ENCODE data around the gene USP22.

DNA sequence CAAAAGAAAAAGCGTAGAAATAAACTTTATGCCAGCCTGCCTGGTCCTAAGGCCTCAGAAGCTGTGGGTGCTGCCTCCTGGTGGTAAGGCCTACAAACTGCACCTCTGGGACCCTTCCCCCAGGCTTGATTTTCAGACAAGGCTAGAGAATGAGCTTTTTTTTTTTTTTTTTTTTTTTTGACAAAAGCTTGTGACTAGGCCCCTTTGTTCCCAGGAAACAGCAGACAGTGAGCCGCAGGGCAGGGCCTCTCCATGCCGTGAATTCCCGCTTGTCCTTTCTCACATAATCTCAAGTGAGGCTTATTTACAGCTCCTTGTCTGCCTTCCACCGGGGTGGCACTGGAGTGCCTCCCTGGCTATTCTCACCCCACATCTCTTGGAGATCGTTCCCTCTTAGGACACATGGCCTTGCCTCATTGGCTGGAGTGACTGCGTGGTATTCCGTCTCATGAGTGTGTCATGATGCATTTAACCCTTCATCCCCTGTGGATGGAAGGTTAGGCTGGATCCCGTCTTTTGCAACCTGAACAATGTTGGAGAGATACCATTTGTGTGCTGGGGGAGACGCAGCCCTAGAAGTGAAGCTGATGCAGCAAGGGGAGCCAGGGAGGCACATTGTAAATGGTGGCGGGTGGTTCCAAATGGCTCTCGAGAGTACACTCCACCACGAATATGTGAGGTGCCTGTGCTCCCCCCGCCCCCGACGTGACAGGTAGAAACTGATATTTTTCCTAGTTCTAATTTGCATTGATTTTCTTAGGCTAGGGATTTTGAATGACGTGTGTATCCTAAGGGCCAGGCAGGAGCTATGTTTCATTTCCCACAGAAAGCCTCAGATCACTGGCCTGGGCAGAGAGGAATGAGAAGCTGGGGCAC is 49.6 kb downstream of the USP22 start:
- TF ChIP-seq, protein P1, sequence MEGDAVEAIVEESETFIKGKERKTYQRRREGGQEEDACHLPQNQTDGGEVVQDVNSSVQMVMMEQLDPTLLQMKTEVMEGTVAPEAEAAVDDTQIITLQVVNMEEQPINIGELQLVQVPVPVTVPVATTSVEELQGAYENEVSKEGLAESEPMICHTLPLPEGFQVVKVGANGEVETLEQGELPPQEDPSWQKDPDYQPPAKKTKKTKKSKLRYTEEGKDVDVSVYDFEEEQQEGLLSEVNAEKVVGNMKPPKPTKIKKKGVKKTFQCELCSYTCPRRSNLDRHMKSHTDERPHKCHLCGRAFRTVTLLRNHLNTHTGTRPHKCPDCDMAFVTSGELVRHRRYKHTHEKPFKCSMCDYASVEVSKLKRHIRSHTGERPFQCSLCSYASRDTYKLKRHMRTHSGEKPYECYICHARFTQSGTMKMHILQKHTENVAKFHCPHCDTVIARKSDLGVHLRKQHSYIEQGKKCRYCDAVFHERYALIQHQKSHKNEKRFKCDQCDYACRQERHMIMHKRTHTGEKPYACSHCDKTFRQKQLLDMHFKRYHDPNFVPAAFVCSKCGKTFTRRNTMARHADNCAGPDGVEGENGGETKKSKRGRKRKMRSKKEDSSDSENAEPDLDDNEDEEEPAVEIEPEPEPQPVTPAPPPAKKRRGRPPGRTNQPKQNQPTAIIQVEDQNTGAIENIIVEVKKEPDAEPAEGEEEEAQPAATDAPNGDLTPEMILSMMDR (IDR thresholded peaks at IDR 0.05 in 4 of 5, conservative IDR thresholded peaks at IDR 0.05 in 1 of 5), result peak; percentile 81 to 88 (median 88)
- no peak for TF ChIP-seq POLR2A (IDR thresholded peaks at IDR 0.05)

Measured in gastrocnemius medialis (tissue), 4 donors.